Left lung (tissue), 14 donors: ENCODE results near the gene LDHD. TPM values are rescaled to one million over a fixed set of nuclear protein-coding genes. Genes with fewer than 3 reads are reported as not detected.

Source experiments
- ATAC-seq: fragments of 200-7000 bp; cut with Tn5 transposase; one replicate; pipeline ENCODE4 v1.9.1; 2020; ENCODE audit warnings: moderate library complexity
- DNase-seq, 4 donors: peaks; one replicate each; pipeline ENCODE4 v3.0.0-alpha.2; 2013 to 2020
- H3K27ac ChIP-seq, 2 donors: fragments of 200-600 bp; sonication (generic) in 1 of 2; one replicate each; pipeline versions ENCODE4 v1.5.0 to v1.8.0; 2020 to 2021
- H3K27me3 ChIP-seq, 2 donors: fragments of 200-600 bp; sonication (generic) in 1 of 2; one replicate each; pipeline versions ENCODE4 v1.5.0 to v1.8.0; 2020 to 2021
- H3K36me3 ChIP-seq, 2 donors: fragments of 200-600 bp; sonication (generic) in 1 of 2; one replicate each; pipeline versions ENCODE4 v1.5.0 to v1.8.0; 2020 to 2021
- H3K4me1 ChIP-seq, 2 donors: fragments of 200-600 bp; one replicate each; pipeline ENCODE4 v1.8.0; 2021
- H3K4me3 ChIP-seq, 2 donors: fragments of 200-600 bp; sonication (generic) in 1 of 2; one replicate each; pipeline versions ENCODE4 v1.5.0 to v1.8.0; 2020 to 2021; ENCODE audit warnings: mild to moderate bottlenecking in 1 of 2
- H3K9me3 ChIP-seq, 2 donors: fragments of 200-600 bp; sonication (generic) in 1 of 2; one replicate each; pipeline versions ENCODE4 v1.5.0 to v1.8.0; 2020 to 2021
- intact Hi-C, 2 donors: fragments of 100-400 bp; cut with DNase I; formaldehyde crosslinking; loops; one replicate each; pipeline versions ENCODE4 v1.11.2 to v1.14.2; 2022
- long read RNA-seq, 12 donors: library from polyadenylated mRNA in 2 of 12; unstranded in 2 of 12; transcript quantifications; one replicate each; pipeline ENCODE4 v2.0.0 and lab custom pipeline, GENCODE V29; 2019 to 2026
- polyA plus RNA-seq, 6 donors: library from polyadenylated mRNA; unstranded; fragments of 120-200 nt; gene quantifications; one replicate each; pipeline ENCODE4 v1.2.1, GENCODE V29; 2013; ENCODE audit not compliant: insufficient read length in 6 of 6
- total RNA-seq, 2 donors: library from RNA; stranded (reverse); fragmentation: NEBNext Ultra II Directional; extraction: Animal tissue kit (Norgen Biotek cat#: 25700); gene quantifications; one replicate each; pipeline ENCODE4 v1.2.1, GENCODE V29; 2021
- TF ChIP-seq, protein P1 (sequence below), 2 donors: fragments of 200-600 bp; sonication (generic) in 1 of 2; IDR thresholded peaks; one replicate each; pipeline versions ENCODE4 v1.5.0 to v1.8.0; 2021; ENCODE audit warnings: antibody characterized with exemption in 2 of 2
- donor health status: DM: no; HTN: yes; CAD: no.
- donor health status: DM: no; HTN: no; CAD: no.

Gene LDHD
- total RNA-seq (1 to 10 TPM; 7.3 to 9.9 TPM), polyA plus RNA-seq (1 to 10 TPM; 1.6 to 3.0 (median 2.5) TPM)
- long read RNA-seq, donor 1, result 0 reads
- long read RNA-seq, donor 2, partial matches to known transcripts, result 0 of 1 reads
- long read RNA-seq, donor 2, other reads (novel, unspliced or antisense), result 0 of 1 reads
- long read RNA-seq, donor 3, result 0 reads
- long read RNA-seq, donor 4, transcript LDHD-202 (11 exons, 1,966 nt), result major isoform, 5 of 14 reads
- long read RNA-seq, donor 4, partial matches to known transcripts, result 2 of 14 reads
- long read RNA-seq, donor 4, other reads (novel, unspliced or antisense), result 4 of 14 reads
- long read RNA-seq, donor 5, result 0 reads
- long read RNA-seq, donor 6, result 0 reads
- long read RNA-seq, donor 7, result 0 reads
- long read RNA-seq, donor 8, result 0 reads
- long read RNA-seq, donor 9, result 0 reads
- long read RNA-seq, donor 10, transcript LDHD-202 (11 exons, 1,966 nt), result major isoform, 5 of 8 reads
- long read RNA-seq, donor 10, partial matches to known transcripts, result 0 of 8 reads
- long read RNA-seq, donor 10, other reads (novel, unspliced or antisense), result 2 of 8 reads
- long read RNA-seq, donor 11, result 0 reads
- long read RNA-seq, donor 12, result 0 reads

GRCh38 chr16:75116081-75116910 lies at the start of gene LDHD:
Gene LDHD, minus strand, starts transcription at chr16:75116780. Its CDS starts 60 bp downstream, at chr16:75116720.
- ATAC-seq (peak; percentile 99), DNase-seq (peak in 3 of 4 donors; percentile 50 to 94 (median 85))
- Histone ChIP-seq H3K27me3 (peaks cover 0 to 11% of the 10 kb centered on the region in 2 donors), H3K4me3 (peak within 1 kb of the TSS; percentile 35 to 46), H3K27ac (peak within 1 kb of the TSS in 1 of 2 donors; percentile 39), H3K36me3 (no peaks in the 10 kb centered on the region), H3K4me1 (peaks cover 7 to 30% of the 10 kb centered on the region in 2 donors), H3K9me3 (peaks cover 0 to 6% of the 10 kb centered on the region in 2 donors)
- TF ChIP-seq, protein P1, sequence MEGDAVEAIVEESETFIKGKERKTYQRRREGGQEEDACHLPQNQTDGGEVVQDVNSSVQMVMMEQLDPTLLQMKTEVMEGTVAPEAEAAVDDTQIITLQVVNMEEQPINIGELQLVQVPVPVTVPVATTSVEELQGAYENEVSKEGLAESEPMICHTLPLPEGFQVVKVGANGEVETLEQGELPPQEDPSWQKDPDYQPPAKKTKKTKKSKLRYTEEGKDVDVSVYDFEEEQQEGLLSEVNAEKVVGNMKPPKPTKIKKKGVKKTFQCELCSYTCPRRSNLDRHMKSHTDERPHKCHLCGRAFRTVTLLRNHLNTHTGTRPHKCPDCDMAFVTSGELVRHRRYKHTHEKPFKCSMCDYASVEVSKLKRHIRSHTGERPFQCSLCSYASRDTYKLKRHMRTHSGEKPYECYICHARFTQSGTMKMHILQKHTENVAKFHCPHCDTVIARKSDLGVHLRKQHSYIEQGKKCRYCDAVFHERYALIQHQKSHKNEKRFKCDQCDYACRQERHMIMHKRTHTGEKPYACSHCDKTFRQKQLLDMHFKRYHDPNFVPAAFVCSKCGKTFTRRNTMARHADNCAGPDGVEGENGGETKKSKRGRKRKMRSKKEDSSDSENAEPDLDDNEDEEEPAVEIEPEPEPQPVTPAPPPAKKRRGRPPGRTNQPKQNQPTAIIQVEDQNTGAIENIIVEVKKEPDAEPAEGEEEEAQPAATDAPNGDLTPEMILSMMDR (IDR thresholded peaks at IDR 0.05), result no peak
- intact Hi-C loops, result no loop called here

GRCh38 chr16:75160386-75160785 lies 43.8 kb upstream of the LDHD start:
- no peak for ATAC-seq

GRCh38 chr16:75152635-75153034 lies 36.1 kb upstream of the LDHD start:
- no peak for ATAC-seq
- DNase-seq, result no peak
- intact Hi-C loops, result no loop called here

More at GRCh38 chr16:75160386-75160785, 43.8 kb upstream of the LDHD start:
- peaks cover 0 to 6% of the 10 kb centered on the region in 2 donors for H3K9me3 ChIP-seq
- intact Hi-C loops, result no loop called here
- H3K4me3 ChIP-seq, result no peak overlapping the region
- H3K27me3 ChIP-seq, result no peaks in the 10 kb centered on the region
- H3K27ac ChIP-seq, result no peak overlapping the region
- TF ChIP-seq, protein P1 (IDR thresholded peaks at IDR 0.05), result no peak
- no peaks in the 10 kb centered on the region for H3K4me1 ChIP-seq
- peaks cover 3 to 16% of the 10 kb centered on the region in 2 donors for H3K36me3 ChIP-seq
- no peak for DNase-seq

DNA sequence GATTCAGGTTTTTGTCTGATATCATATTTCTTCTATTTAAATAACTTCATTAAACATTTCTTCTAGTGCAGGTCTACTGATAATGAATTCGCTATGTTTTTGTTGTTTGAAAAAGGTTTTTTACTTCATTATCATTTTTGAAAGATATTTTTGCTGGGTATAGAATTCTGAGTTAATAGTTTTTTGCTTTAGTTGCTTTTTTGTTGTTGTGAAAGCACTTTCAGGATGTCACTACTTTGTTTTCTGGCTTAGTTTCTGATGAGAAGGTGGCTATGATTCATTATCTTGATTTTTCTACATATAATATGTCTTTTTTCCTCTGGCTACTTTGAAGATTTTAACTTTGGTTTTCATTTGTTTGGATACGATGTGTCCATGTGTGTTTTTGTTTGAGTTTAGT lies 35.2 kb upstream of the LDHD start:
- H3K4me1 ChIP-seq, result peaks cover 0 to 9% of the 10 kb centered on the region in 2 donors
- ATAC-seq, result no peak
- peaks cover 0 to 15% of the 10 kb centered on the region in 2 donors for H3K36me3 ChIP-seq
- DNase-seq, result no peak
- intact Hi-C loops, result no loop called here
- TF ChIP-seq, protein P1 (IDR thresholded peaks at IDR 0.05), result no peak
- H3K27me3 ChIP-seq, result no peaks in the 10 kb centered on the region
- no peak overlapping the region for H3K4me3 ChIP-seq
- no peak overlapping the region for H3K27ac ChIP-seq
- H3K9me3 ChIP-seq, result peaks cover 0 to 25% of the 10 kb centered on the region in 2 donors

More at GRCh38 chr16:75152635-75153034, 36.1 kb upstream of the LDHD start:
- Histone ChIP-seq H3K9me3 (peaks cover 0 to 25% of the 10 kb centered on the region in 2 donors), H3K36me3 (peaks cover 0 to 15% of the 10 kb centered on the region in 2 donors), H3K4me1 (peaks cover 0 to 9% of the 10 kb centered on the region in 2 donors), H3K4me3 (no peak overlapping the region), H3K27ac (no peak overlapping the region), H3K27me3 (no peaks in the 10 kb centered on the region)
- TF ChIP-seq, protein P1 (IDR thresholded peaks at IDR 0.05), result no peak
